Muscle of leg (tissue), 11 donors: ENCODE measurements around the gene CABLES2. TPM values are rescaled to one million over a fixed set of nuclear protein-coding genes. Genes with fewer than 3 reads are reported as not detected.

Experiments
- DNase-seq: peaks from one replicate; pipeline ENCODE4 v3.0.0; 2013
- H3K27ac ChIP-seq: one replicate; pipeline ENCODE4 v1.5.1; 2013; ENCODE audit warnings: mild to moderate bottlenecking, low read length, control low read depth
- H3K27me3 ChIP-seq: one replicate; pipeline ENCODE4 v1.6.1; 2013; ENCODE audit warnings: low read length; ENCODE audit not compliant: control insufficient read depth, insufficient read depth
- H3K36me3 ChIP-seq: one replicate; pipeline ENCODE4 v1.6.1; 2013; ENCODE audit warnings: low read length; ENCODE audit not compliant: control insufficient read depth, insufficient read depth
- H3K4me1 ChIP-seq: one replicate; pipeline ENCODE4 v1.6.1; 2013; ENCODE audit warnings: low read length; ENCODE audit not compliant: control insufficient read depth, insufficient read depth
- H3K4me3 ChIP-seq: one replicate; pipeline ENCODE4 v1.5.1; 2013; ENCODE audit warnings: low read length, control low read depth
- H3K9me3 ChIP-seq: replicated peaks from 2 replicates; pipeline ENCODE4 v1.6.1; 2013; ENCODE audit warnings: low read depth, low read length; ENCODE audit not compliant: control insufficient read depth
- WGBS: methylation state at CpG from one replicate; pipeline ENCODE4 v1.1.5; 2013; ENCODE audit warnings: missing lambda C conversion rate; ENCODE audit not compliant: insufficient coverage; 5-methylcytosine and 5-hydroxymethylcytosine counted together
- polyA plus RNA-seq, 8 donors: library from polyadenylated mRNA; unstranded; fragments of 120-200 nt; gene quantifications; one replicate each; pipeline versions ENCODE4 v1.2.1 to v1.2.3, GENCODE V29; 2013; ENCODE audit warnings: inconsistent platforms in 1 of 8, low replicate concordance in 1 of 8; ENCODE audit not compliant: insufficient read length in 8 of 8, insufficient read depth in 1 of 8
- total RNA-seq: library from RNA; stranded (reverse); fragments of 120-200 nt; gene quantifications from one replicate; pipeline ENCODE4 v1.2.4, GENCODE V29; 2013

The CABLES2 gene
- total and polyA plus RNA-seq, 9 donors, result 2.0 to 8.2 (median 5.7) TPM

GRCh38 chr20:62394248-62395245 is 12.5 kb downstream of the CABLES2 start:
- H3K27me3 ChIP-seq, result no peaks in the 10 kb centered on the region
- H3K4me1 ChIP-seq, result no peaks in the 10 kb centered on the region
- H3K36me3 ChIP-seq, result peaks cover 61% of the 10 kb centered on the region
- H3K9me3 ChIP-seq, result no peaks in the 10 kb centered on the region
- WGBS, result 88% methylated on average over 41 of the region's 44 CpGs
- no peak overlapping the region for H3K4me3 ChIP-seq
- no peak for DNase-seq
- H3K27ac ChIP-seq, result no peak overlapping the region

GRCh38 chr20:62393830-62394229 is 13.3 kb downstream of the CABLES2 start:
- 87% methylated on average over 23 of the region's 24 CpGs for WGBS
- Histone ChIP-seq H3K27me3 (no peaks in the 10 kb centered on the region), H3K9me3 (no peaks in the 10 kb centered on the region), H3K4me1 (no peaks in the 10 kb centered on the region), H3K36me3 (peaks cover 69% of the 10 kb centered on the region), H3K27ac (no peak overlapping the region), H3K4me3 (no peak overlapping the region)
- DNase-seq, result no peak

GRCh38 chr20:62393335-62393665 is 13.8 kb downstream of the CABLES2 start:
- Histone ChIP-seq H3K27me3 (no peaks in the 10 kb centered on the region), H3K9me3 (no peaks in the 10 kb centered on the region), H3K4me3 (no peak overlapping the region), H3K4me1 (peaks cover 1% of the 10 kb centered on the region), H3K36me3 (peaks cover 74% of the 10 kb centered on the region), H3K27ac (no peak overlapping the region)
- no peak for DNase-seq
- 83% methylated on average over 12 of the region's 12 CpGs for WGBS

GRCh38 chr20:62392621-62393334 is 14.3 kb downstream of the CABLES2 start:
- Histone ChIP-seq H3K27ac (no peak overlapping the region), H3K9me3 (no peaks in the 10 kb centered on the region), H3K4me3 (no peak overlapping the region), H3K27me3 (no peaks in the 10 kb centered on the region), H3K4me1 (peaks cover 6% of the 10 kb centered on the region), H3K36me3 (peaks cover 79% of the 10 kb centered on the region)
- 87% methylated on average over 14 of the region's 21 CpGs for WGBS
- DNase-seq, result no peak

GRCh38 chr20:62392077-62392418 is 15.0 kb downstream of the CABLES2 start:
- 74% methylated on average over 9 of the region's 10 CpGs for WGBS
- Histone ChIP-seq H3K9me3 (no peaks in the 10 kb centered on the region), H3K27ac (no peak overlapping the region), H3K4me1 (peaks cover 11% of the 10 kb centered on the region), H3K4me3 (no peak overlapping the region), H3K36me3 (peaks cover 81% of the 10 kb centered on the region), H3K27me3 (no peaks in the 10 kb centered on the region)
- DNase-seq, result no peak

- Histone ChIP-seq H3K4me1 (peaks cover 11% of the 10 kb centered on the region), H3K27ac (no peak overlapping the region), H3K27me3 (no peaks in the 10 kb centered on the region), H3K4me3 (no peak overlapping the region), H3K36me3 (peaks cover 80% of the 10 kb centered on the region), H3K9me3 (no peaks in the 10 kb centered on the region)
- WGBS, result 82% methylated on average over 41 of the region's 44 CpGs
- DNase-seq, result no peak
Measured at GRCh38 chr20:62391165-62392076, 15.7 kb downstream of the CABLES2 start.

GRCh38 chr20:62390317-62391164 is 16.5 kb downstream of the CABLES2 start:
- 81% methylated on average over 10 of the region's 29 CpGs for WGBS

GRCh38 chr20:62389601-62390087 is 17.4 kb downstream of the CABLES2 start:
- Histone ChIP-seq H3K4me3 (no peak overlapping the region), H3K36me3 (peaks cover 65% of the 10 kb centered on the region), H3K4me1 (peaks cover 17% of the 10 kb centered on the region), H3K9me3 (no peaks in the 10 kb centered on the region), H3K27ac (no peak overlapping the region), H3K27me3 (no peaks in the 10 kb centered on the region)
- DNase-seq, result no peak
- 52% methylated on average over 3 of the region's 5 CpGs for WGBS

More at GRCh38 chr20:62390317-62391164, 16.5 kb downstream of the CABLES2 start:
- Histone ChIP-seq H3K4me1 (peaks cover 17% of the 10 kb centered on the region), H3K27me3 (no peaks in the 10 kb centered on the region), H3K4me3 (no peak overlapping the region), H3K9me3 (no peaks in the 10 kb centered on the region), H3K36me3 (peaks cover 72% of the 10 kb centered on the region), H3K27ac (no peak overlapping the region)
- no peak for DNase-seq
